Measurements from ENCODE around the gene HRH2.
"Not testable (repeated sequence)": the region's sequence is repeated elsewhere in the genome, so short reads cannot be mapped to it uniquely, and the experiment has no call there.

DNA sequence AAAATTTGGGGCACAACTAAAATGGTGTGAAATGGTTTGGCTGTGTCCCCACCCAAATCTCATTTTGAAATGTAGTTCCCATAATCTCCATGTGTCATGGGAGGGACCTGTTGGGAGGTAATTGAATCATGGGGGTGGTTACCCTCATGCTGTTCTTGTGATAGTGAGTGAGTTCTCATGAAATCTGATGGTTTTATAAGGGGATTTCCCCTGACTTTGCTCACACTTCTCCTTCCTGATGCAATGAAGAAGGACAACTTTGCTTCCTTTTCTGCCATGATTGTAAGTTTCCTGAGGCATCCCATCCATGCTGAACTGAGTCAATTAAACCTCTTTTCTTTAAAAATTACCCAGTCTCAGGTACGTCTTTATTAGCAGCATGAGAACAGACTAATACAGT lies 102.1 kb downstream of the HRH2 start:
- TF ChIP-seq CBFB (CRISPR knock-in tag; IDR thresholded peaks at IDR 0.05); CHCHD3 (CRISPR knock-in tag; IDR thresholded peaks at IDR 0.05); RCOR1 (IDR thresholded peaks at IDR 0.05; ENCODE audit: borderline replicate concordance in 1 of 2, low read depth in 2 of 2, low read length in 2 of 2); ZNF24 (IDR thresholded peaks at IDR 0.05); TARDBP (IDR thresholded peaks at IDR 0.05); IRF1 (CRISPR knock-in tag; IDR thresholded peaks at IDR 0.05; ENCODE audit: borderline replicate concordance); ZNF707 (CRISPR knock-in tag; conservative IDR thresholded peaks at IDR 0.05); HNRNPUL1 (IDR thresholded peaks at IDR 0.05; ENCODE audit: low read length); GTF2F1 (IDR thresholded peaks at IDR 0.05; ENCODE audit: low read depth, low read length); HMG20B (CRISPR knock-in tag; IDR thresholded peaks at IDR 0.05); CTCF (IDR thresholded peaks at IDR 0.05 in 2 of 3, conservative IDR thresholded peaks at IDR 0.05 in 1 of 3; ENCODE audit: insufficient read depth in 2 of 3, low read depth in 1 of 3, low read length in 3 of 3); CEBPB (tag; IDR thresholded peaks at IDR 0.05); ZC3H4 (CRISPR knock-in tag; IDR thresholded peaks at IDR 0.05; ENCODE audit: borderline replicate concordance); ZBTB12 (CRISPR knock-in tag; IDR thresholded peaks at IDR 0.05): not testable (repeated sequence)
